ENCODE data around the gene DIRAS3.
"Not testable (repeated sequence)": the region's sequence is repeated elsewhere in the genome, so short reads cannot be mapped to it uniquely, and the experiment has no call there.

The DIRAS3 gene

GRCh38 chr1:68049941-68050878, at the start of gene DIRAS3:
Gene DIRAS3 (minus strand): TSS chr1:68050627. CDS start chr1:68047297, 3,330 bp downstream.
- DNase-seq, result peak; percentile 60

- no peak for DNase-seq
These were observed 43.3 kb upstream of the DIRAS3 start for GRCh38 chr1:68093737-68094136.

GRCh38 chr1:68087184-68087583, 36.8 kb upstream of the DIRAS3 start:
- peak; percentile 22 for DNase-seq

- DNase-seq, result peak; percentile 6
These were observed 35.3 kb upstream of the DIRAS3 start for GRCh38 chr1:68085752-68086151.

GRCh38 chr1:68083686-68084085, 33.3 kb upstream of the DIRAS3 start:
- DNase-seq, result no peak

- DNase-seq, result no peak
These were observed 31.4 kb upstream of the DIRAS3 start for GRCh38 chr1:68081775-68082283.

GRCh38 chr1:68078647-68079046, 28.2 kb upstream of the DIRAS3 start:
- no peak for DNase-seq

GRCh38 chr1:68074472-68074871, 24.0 kb upstream of the DIRAS3 start:
- DNase-seq, result no peak

GRCh38 chr1:68065766-68066165, 15.3 kb upstream of the DIRAS3 start:
- no peak for DNase-seq

GRCh38 chr1:68058053-68058452, 7.6 kb upstream of the DIRAS3 start:
- DNase-seq, result not testable (repeated sequence)

GRCh38 chr1:68057564-68057963, 7.1 kb upstream of the DIRAS3 start:
- DNase-seq, result no peak

- no peak for DNase-seq
These were observed 6.6 kb upstream of the DIRAS3 start for GRCh38 chr1:68057050-68057449.

- peak; percentile 48 for DNase-seq
These were observed 1.0 kb upstream of the DIRAS3 start for GRCh38 chr1:68051475-68051874.

GRCh38 chr1:68047659-68048026, 2.8 kb downstream of the DIRAS3 start:
- DNase-seq, result no peak

- DNase-seq, result no peak
These were observed 3.4 kb downstream of the DIRAS3 start for GRCh38 chr1:68046885-68047658.

GRCh38 chr1:68046423-68046822, 4.0 kb downstream of the DIRAS3 start:
- no peak for DNase-seq

GRCh38 chr1:68045511-68046180, 4.8 kb downstream of the DIRAS3 start:
- no peak for DNase-seq

GRCh38 chr1:68043443-68044090, 6.9 kb downstream of the DIRAS3 start:
- DNase-seq, result no peak

GRCh38 chr1:68036946-68037345, 13.5 kb downstream of the DIRAS3 start:
- no peak for DNase-seq

GRCh38 chr1:68029444-68029843, 21.0 kb downstream of the DIRAS3 start:
- no peak for DNase-seq

- DNase-seq, result no peak
These were observed 21.9 kb downstream of the DIRAS3 start for GRCh38 chr1:68028566-68028965.

GRCh38 chr1:68024635-68025338, 25.6 kb downstream of the DIRAS3 start:
- no peak for DNase-seq
